Retina (tissue), 1 donor: ENCODE data around the gene POLR3H.

Source experiments
- DNase-seq: peaks from one replicate; pipeline ENCODE4 v3.0.0-alpha.2; 2016

The POLR3H gene

GRCh38 chr22:41512421-41513194 lies 31.7 kb downstream of the POLR3H start:
- no peak for DNase-seq

- DNase-seq = no peak
These were observed 32.7 kb downstream of the POLR3H start for GRCh38 chr22:41511521-41511968.

GRCh38 chr22:41508770-41509170 lies 35.5 kb downstream of the POLR3H start:
- no peak for DNase-seq

GRCh38 chr22:41507330-41508063 lies 36.8 kb downstream of the POLR3H start:
- DNase-seq = no peak

- no peak for DNase-seq
These were observed 38.6 kb downstream of the POLR3H start for GRCh38 chr22:41505511-41506220.

- no peak for DNase-seq
These were observed 39.5 kb downstream of the POLR3H start for GRCh38 chr22:41504816-41505215.

GRCh38 chr22:41504397-41504796 lies 39.9 kb downstream of the POLR3H start:
- DNase-seq = no peak

DNA sequence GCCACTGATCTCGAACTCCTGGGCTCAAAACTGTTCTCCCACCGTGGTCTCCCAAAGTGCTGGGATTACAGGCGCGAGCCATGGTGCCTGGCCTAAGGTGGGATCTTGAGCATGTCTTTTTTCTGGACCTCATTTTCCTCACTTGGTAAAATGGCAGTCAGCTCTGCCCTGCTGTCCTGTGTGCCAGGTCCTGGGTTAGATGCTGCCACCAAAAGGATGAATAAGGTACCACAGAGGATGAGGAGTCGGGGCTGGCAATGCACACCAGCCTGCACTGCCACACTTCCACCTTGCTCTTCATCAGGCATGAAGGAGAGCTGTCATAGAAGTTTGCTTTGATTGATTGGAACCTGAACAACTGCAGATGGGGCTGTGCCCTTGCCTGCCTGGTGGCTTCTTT lies 43.1 kb downstream of the POLR3H start:
- DNase-seq = no peak

DNA sequence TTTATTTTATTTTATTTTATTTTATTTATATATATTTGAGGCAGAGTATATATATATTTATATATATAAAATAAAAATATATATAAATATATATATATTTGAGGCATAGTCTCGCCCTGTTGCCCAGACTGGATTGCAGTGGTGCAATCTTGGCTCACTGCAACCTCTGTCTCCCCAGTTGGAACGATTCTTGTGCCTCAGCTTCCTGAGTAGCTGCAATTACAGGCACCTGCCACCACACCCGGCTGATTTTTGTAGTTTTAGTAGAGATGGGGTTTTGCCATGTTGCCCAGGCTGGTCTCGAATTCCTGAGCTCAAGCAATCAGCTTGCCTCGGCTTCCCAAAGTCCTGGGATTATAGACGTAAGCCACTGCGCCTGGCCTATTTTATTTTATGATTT lies 44.0 kb downstream of the POLR3H start:
- DNase-seq = no peak

DNA sequence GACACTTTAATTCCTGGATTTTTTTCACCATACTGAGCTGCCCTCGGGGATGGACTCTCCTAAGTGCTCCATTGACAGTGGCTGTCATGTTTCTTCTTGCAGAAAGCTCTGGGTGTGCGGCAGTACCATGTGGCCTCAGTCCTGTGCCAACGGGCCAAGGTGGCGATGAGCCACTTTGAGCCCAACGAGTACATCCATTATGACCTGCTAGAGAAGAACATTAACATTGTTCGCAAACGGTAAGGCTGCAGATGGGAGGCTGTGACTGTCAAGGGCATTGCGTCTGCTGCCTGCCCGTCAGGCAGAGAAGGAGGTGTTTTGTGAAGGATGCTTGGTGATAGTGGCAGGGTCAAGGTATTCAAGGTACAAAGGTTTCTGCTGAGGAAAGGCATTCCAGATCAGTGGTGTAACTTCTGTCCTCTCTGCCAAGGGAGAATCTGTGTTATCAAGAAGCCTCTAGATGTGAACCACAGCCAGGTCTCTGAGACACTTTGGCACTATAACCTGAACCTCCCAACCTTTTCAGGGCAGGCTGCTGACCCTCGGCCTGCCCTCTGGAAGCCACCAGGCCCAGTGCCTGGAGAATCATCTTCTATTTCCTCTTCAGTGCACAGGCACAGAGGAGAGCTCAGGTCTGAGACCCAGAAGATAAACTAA lies 44.5 kb downstream of the POLR3H start:
- DNase-seq = no peak

GRCh38 chr22:41498303-41498835 lies 45.9 kb downstream of the POLR3H start:
- DNase-seq = no peak

- DNase-seq = no peak
These were observed 52.7 kb downstream of the POLR3H start for GRCh38 chr22:41491374-41492100.

DNA sequence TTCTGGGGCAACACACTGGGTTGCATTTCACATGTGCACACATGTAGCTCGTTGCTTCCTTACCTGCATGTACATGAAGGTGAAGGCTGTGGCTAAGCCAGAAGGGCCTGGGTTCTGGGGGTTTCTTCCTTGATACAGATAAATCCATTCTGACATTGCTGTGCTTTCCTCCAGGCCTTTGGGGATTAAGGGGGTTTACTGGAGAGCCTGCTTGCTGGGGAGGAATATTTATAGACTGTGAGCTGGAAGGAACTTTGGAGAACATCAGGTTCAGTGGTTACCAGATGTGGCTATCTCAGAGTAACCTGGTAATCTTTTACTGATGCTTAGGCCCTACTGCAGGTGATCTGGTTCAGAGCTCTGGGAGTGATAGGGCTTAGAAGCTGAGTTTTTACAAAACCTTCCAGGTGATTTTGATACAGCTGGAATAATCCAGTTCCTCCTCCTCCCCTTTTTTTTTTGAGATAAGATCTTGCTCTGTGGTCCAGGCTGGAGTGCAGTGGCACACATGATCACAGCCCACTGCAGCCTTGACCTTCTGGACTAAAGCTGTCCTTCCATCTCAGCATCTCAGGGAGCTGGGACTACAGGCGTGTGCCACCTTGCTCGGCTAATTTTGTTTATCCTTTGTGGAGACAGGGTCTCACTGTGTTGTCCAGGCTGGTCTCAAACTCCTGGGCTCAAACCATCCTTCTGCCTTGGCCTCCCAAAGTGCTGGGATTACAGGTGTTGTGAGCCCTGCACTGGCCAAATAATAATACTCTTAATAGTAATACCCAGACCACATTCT lies 55.5 kb downstream of the POLR3H start:
- no peak for DNase-seq

DNA sequence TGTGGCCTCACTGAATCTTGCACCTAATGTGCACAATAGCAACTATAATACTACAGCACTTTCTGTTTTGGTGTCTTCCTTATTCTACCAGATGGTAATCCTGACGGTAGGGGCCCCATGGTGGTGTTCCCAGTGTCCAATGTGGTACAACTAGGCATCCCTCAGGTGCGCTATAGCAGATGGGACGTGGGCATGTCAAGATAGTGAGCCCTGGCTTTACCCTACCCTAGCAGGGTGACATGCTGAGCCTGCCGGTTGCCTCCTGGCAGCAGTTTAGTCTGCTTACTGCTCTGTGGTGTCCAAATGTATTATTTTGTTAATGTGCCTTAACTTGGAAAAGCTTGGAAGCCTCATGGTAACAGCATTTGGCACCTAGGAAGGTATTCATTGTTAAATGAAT lies 56.2 kb downstream of the POLR3H start:
- DNase-seq = no peak

DNA sequence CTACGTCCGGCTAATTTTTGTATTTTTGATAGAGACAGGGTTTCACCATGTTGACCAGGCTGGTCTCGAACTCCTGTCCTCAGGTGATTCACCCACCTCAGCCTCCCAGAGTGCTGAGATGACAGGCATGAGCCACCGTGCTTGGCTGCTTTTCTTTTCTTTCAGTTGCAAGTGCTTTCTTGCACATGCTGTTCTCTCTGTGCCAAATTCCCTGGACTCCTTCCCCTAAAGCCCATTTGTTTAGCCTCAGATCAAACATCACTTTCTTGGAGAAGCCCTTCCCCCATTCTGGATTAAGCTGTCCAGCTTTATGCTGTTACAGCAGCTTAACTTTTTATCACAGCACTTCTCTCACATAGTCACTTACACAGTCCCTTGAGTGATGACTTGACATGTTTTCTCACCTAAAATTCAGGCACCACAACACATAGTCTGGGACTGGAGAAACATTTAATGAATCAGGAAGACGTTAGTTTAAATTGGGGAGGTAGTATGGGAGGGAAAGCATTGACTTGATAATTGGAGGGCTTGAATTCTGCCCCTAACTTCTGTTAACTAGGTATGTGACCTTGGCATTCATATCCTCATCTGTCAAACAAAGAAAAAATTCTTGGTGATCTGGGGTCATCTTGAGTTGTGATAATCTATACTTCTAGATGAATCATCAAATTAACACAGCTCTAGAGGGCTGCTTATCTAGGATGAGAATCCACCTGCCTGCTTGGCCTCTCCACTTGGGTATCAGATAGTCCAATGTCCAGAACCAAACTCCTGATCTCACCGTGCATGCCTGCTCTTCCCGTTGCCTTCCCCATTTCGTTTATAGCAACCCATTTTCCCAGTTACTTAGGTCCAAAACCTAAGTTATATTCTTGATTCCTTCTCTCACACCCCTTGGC lies 57.0 kb downstream of the POLR3H start:
- DNase-seq = no peak

GRCh38 chr22:41485033-41485432 lies 59.2 kb downstream of the POLR3H start:
- no peak for DNase-seq

- DNase-seq = no peak
These were observed 61.8 kb downstream of the POLR3H start for GRCh38 chr22:41482319-41482935.

DNA sequence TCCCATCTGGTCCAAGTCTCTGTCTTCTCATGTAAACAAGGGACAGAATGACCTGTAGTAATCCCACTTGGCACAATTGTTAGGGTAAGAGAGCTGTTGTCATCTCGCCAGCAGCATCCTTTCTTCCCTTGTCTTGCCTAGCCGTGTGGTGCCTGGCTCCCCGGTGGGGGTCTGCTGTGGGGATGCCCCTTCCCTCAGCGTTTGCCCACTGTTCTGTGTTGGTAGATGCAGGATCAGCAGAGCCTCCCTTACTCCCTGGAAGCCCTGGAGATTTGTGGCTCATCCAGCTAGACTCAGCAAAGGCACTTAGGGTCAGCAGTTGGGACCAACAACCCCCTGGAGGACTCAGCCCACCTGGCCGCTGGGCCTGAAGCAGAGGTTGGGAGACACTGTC lies 62.3 kb downstream of the POLR3H start:
- no peak for DNase-seq

- DNase-seq = no peak
These were observed 63.0 kb downstream of the POLR3H start for GRCh38 chr22:41481131-41481830.
